Measurements from ENCODE around the gene GARNL3. TPM values are rescaled to one million over a fixed set of nuclear protein-coding genes. Genes with fewer than 3 reads are reported as not detected.

GARNL3 gene
- total RNA-seq, 2 experiments from 2014 or later, result 16.1 to 17.2 TPM

DNA sequence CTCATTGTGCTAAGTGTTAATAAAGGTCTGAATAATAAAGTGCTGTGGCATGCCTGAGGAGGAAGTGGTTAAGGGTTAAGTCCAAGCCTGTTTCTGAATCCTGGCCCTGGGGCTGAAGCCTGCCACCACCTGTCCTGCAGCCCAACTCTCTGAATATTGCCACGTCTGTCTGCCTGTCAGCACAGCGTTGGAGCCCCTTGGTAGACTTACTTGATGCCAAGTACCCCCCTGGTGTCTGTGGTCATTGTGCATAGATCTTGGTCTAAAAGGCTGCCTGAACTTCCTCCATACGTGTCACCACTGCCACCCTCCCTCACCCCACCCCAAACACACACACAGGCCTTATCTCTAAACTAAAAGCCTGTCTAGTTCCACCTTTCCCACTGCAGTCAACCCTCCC, 97.0 kb downstream of the GARNL3 start:
- Histone ChIP-seq H3K36me3 (ENCODE audit: insufficient read depth, low read length) (no peaks in the 10 kb centered on the region), H4K20me1 (ENCODE audit: insufficient read depth, low read length) (no peaks in the 10 kb centered on the region), H3K4me3 (ENCODE audit: low read depth, low read length, poor library complexity, severe bottlenecking) (no peak overlapping the region), H3K9me3 (ENCODE audit: low read length) (no peaks in the 10 kb centered on the region), H3K79me2 (ENCODE audit: insufficient read depth, low read depth, low read length) (no peaks in the 10 kb centered on the region), H2AFZ (ENCODE audit: low read length) (no peak overlapping the region), H3K4me1 (ENCODE audit: insufficient read depth, low read length, poor library complexity, severe bottlenecking) (no peaks in the 10 kb centered on the region), H3K27ac (ENCODE audit: low read depth, low read length, poor library complexity, severe bottlenecking) (no peak overlapping the region), H3K4me2 (ENCODE audit: low read length) (no peak overlapping the region), H3K9me2 (ENCODE audit: insufficient read depth, low read length) (no peaks in the 10 kb centered on the region)
- no peak for DNase-seq (ENCODE audit: low spot score)
- POLR2A ChIA-PET, result interaction anchor here (0.6 kb wide), 1 partner anchor 19 kb away, joined by 5 read pairs; no protein-coding TSS in a partner anchor
- TF ChIP-seq EZH2phosphoT487 (IDR thresholded peaks at IDR 0.05; ENCODE audit: borderline replicate concordance, low read depth, low read length), result no peak
- TF ChIP-seq, protein P1, sequence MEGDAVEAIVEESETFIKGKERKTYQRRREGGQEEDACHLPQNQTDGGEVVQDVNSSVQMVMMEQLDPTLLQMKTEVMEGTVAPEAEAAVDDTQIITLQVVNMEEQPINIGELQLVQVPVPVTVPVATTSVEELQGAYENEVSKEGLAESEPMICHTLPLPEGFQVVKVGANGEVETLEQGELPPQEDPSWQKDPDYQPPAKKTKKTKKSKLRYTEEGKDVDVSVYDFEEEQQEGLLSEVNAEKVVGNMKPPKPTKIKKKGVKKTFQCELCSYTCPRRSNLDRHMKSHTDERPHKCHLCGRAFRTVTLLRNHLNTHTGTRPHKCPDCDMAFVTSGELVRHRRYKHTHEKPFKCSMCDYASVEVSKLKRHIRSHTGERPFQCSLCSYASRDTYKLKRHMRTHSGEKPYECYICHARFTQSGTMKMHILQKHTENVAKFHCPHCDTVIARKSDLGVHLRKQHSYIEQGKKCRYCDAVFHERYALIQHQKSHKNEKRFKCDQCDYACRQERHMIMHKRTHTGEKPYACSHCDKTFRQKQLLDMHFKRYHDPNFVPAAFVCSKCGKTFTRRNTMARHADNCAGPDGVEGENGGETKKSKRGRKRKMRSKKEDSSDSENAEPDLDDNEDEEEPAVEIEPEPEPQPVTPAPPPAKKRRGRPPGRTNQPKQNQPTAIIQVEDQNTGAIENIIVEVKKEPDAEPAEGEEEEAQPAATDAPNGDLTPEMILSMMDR (conservative IDR thresholded peaks at IDR 0.05; ENCODE audit: low read length), result no peak
- CTCF ChIA-PET (ENCODE audit: unreplicated experiment), result no interaction called here
- intact Hi-C loops (cut with micrococcal nuclease; ENCODE audit: unreplicated experiment), result no loop called here
- no TSS peak for BruUV-seq (replicated peaks)

DNA sequence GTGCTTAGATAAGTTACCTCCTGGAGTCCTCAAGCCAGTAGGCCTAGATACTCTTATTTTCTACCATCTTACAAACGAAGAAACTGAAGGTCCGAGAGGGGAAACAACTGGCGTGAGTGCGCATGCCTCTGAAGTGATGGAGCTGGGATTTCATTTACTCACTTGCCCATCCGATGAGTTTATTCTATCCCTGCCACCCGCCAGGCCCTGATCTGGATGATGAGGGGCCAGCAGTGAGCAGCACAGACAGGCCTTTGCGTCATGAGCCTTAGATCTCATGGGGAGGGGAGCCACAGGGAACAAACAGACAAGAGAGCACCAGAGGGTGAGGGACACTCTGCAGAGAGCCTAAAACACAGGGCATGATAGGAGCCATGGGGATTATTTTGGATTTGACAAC, 98.3 kb downstream of the GARNL3 start:
- no peaks in the 10 kb centered on the region for H3K36me3 ChIP-seq (ENCODE audit: insufficient read depth, low read length)
- DNase-seq (ENCODE audit: low spot score), result no peak
- no peak overlapping the region for H3K27ac ChIP-seq (ENCODE audit: low read depth, low read length, poor library complexity, severe bottlenecking)
- H3K9me3 ChIP-seq (ENCODE audit: low read length), result no peaks in the 10 kb centered on the region
- H3K4me3 ChIP-seq (ENCODE audit: low read depth, low read length, poor library complexity, severe bottlenecking), result no peak overlapping the region
- no TSS peak for BruUV-seq (replicated peaks)
- POLR2A ChIA-PET, result interaction anchor here (0.6 kb wide), 1 partner anchor 115 kb away, joined by 3 read pairs; no protein-coding TSS in a partner anchor
- TF ChIP-seq EZH2phosphoT487 (IDR thresholded peaks at IDR 0.05; ENCODE audit: borderline replicate concordance, low read depth, low read length), result no peak
- TF ChIP-seq, protein P1 (conservative IDR thresholded peaks at IDR 0.05; ENCODE audit: low read length), result no peak
- CTCF ChIA-PET (ENCODE audit: unreplicated experiment), result no interaction called here
- H2AFZ ChIP-seq (ENCODE audit: low read length), result no peak overlapping the region
- intact Hi-C loops (cut with micrococcal nuclease; ENCODE audit: unreplicated experiment), result no loop called here
- no peaks in the 10 kb centered on the region for H3K9me2 ChIP-seq (ENCODE audit: insufficient read depth, low read length)
- no peak overlapping the region for H3K4me2 ChIP-seq (ENCODE audit: low read length)
- H3K4me1 ChIP-seq (ENCODE audit: insufficient read depth, low read length, poor library complexity, severe bottlenecking), result no peaks in the 10 kb centered on the region
- H4K20me1 ChIP-seq (ENCODE audit: insufficient read depth, low read length), result no peaks in the 10 kb centered on the region
- no peaks in the 10 kb centered on the region for H3K79me2 ChIP-seq (ENCODE audit: insufficient read depth, low read depth, low read length)

DNA sequence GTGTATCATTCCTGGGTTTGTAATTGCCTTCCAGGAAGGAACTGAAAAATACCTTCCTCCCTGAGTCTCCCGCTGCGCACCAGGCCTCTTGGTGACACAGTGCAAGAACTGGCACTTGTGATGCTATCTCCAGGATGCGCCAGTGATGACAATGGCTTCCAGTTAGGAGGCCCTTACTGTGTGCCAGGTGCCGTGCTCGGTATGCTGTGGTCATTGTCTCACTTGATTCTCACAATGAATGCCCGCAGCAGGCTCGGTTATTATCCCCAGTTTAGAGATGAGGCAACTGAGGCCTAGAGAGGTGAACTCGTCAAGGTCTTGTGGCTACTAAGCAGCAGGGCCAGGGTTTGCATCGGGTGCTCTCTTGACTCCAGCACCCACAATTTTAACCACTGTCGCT, 100.9 kb downstream of the GARNL3 start:
- H3K9me2 ChIP-seq (ENCODE audit: insufficient read depth, low read length), result no peaks in the 10 kb centered on the region
- TF ChIP-seq, protein P1 (conservative IDR thresholded peaks at IDR 0.05; ENCODE audit: low read length), result no peak
- TF ChIP-seq EZH2phosphoT487 (IDR thresholded peaks at IDR 0.05; ENCODE audit: borderline replicate concordance, low read depth, low read length), result no peak
- H3K27ac ChIP-seq (ENCODE audit: low read depth, low read length, poor library complexity, severe bottlenecking), result no peak overlapping the region
- ChIA-PET CTCF (ENCODE audit: unreplicated experiment) (no interaction called here), POLR2A (interaction anchor here (0.7 kb wide), 1 partner anchor 326 kb away, joined by 4 read pairs; no protein-coding TSS in a partner anchor)
- no peaks in the 10 kb centered on the region for H3K36me3 ChIP-seq (ENCODE audit: insufficient read depth, low read length)
- no peaks in the 10 kb centered on the region for H3K79me2 ChIP-seq (ENCODE audit: insufficient read depth, low read depth, low read length)
- H3K9me3 ChIP-seq (ENCODE audit: low read length), result no peaks in the 10 kb centered on the region
- H3K4me2 ChIP-seq (ENCODE audit: low read length), result no peak overlapping the region
- BruUV-seq (replicated peaks), result no TSS peak
- no peak overlapping the region for H2AFZ ChIP-seq (ENCODE audit: low read length)
- H3K4me1 ChIP-seq (ENCODE audit: insufficient read depth, low read length, poor library complexity, severe bottlenecking), result no peaks in the 10 kb centered on the region
- no peak for DNase-seq (ENCODE audit: low spot score)
- intact Hi-C loops (cut with micrococcal nuclease; ENCODE audit: unreplicated experiment), result no loop called here
- H3K4me3 ChIP-seq (ENCODE audit: low read depth, low read length, poor library complexity, severe bottlenecking), result no peak overlapping the region
- H4K20me1 ChIP-seq (ENCODE audit: insufficient read depth, low read length), result no peaks in the 10 kb centered on the region

Data from OCI-LY7 (cell line).